Measurements from ENCODE around the gene ZNF281. TPM values are rescaled to one million over a fixed set of nuclear protein-coding genes. Genes with fewer than 3 reads are reported as not detected.
A peak's percentile ranks its signal among the peaks of the same experiment; 100 is the strongest.

The ZNF281 gene
- polyA plus RNA-seq, 2 of the 4 experiments (the other 2 are of a cell fraction) = 33.7 to 39.1 TPM

GRCh38 chr1:200379432-200379757 is 30.4 kb downstream of the ZNF281 start (continued):
- TF ChIP-seq BCL3 (IDR thresholded peaks at IDR 0.05) = peak; percentile 93; the same call in 2 of the 3 replicates

- DNase-seq (ENCODE audit: low read depth in 1 of 2, low spot score in 1 of 2) (no peak), ATAC-seq (no peak), FAIRE-seq (no peak)
- Histone ChIP-seq H3K9me3 (no peaks in the 10 kb centered on the region), H3K4me1 (peaks cover 94% of the 10 kb centered on the region), H3K27ac (peak overlapping the region; percentile 88 to 95), H3K4me2 (peak overlapping the region; percentile 80), H3K4me3 (no peak overlapping the region)
- ChIA-PET POLR2A (interaction anchor here (1.3 kb wide), 2 partner anchors 12 to 32 kb away, joined by 3 to 5 read pairs; partner anchors contain the start of gene ZNF281), CTCF (interaction anchor here (0.9 to 1.0 kb wide), 2 partner anchors 111 to 348 kb away, joined by 3 read pairs; no protein-coding TSS in a partner anchor)
- WGBS (ENCODE audit: missing lambda C conversion rate) = 50% methylated on average over 1 of the region's 1 CpG
- TF ChIP-seq MAFK (IDR thresholded peaks at IDR 0.05; ENCODE audit: partially characterized antibody) (peak; percentile 78), TP53 (CRISPR knock-in tag; IDR thresholded peaks at IDR 0.05) (no peak)
Measured at GRCh38 chr1:200378096-200378495, 31.7 kb downstream of the ZNF281 start.

- Histone ChIP-seq H3K4me3 (no peak overlapping the region), H3K27ac (peak overlapping the region; percentile 88 to 95), H3K9me3 (no peaks in the 10 kb centered on the region), H3K4me1 (peaks cover 91% of the 10 kb centered on the region), H3K4me2 (no peak overlapping the region; the same call in 2 of the 3 replicates)
- DNase-seq (ENCODE audit: low read depth in 1 of 2, low spot score in 1 of 2) (peak in 1 of 2 experiments; percentile 59), FAIRE-seq (no peak), ATAC-seq (no peak)
- TF ChIP-seq BHLHE40 (IDR thresholded peaks at IDR 0.05; ENCODE audit: low read depth, low read length) (no peak), ZNF302 (CRISPR knock-in tag; IDR thresholded peaks at IDR 0.05) (no peak), GATA3 (IDR thresholded peaks at IDR 0.05; ENCODE audit: borderline replicate concordance) (peak; percentile 17; the same call in 1 of the 2 replicates), EP300 (IDR thresholded peaks at IDR 0.05) (peak in 1 of 2 experiments; percentile 23; a peak in 2 of 5 replicates), JUN (IDR thresholded peaks at IDR 0.05) (0 out of 5 replicates have a peak, but pooled peaks of 1 of the 2 experiments have one; percentile 26), NFE2L2 (conservative IDR thresholded peaks at IDR 0.05; ENCODE audit: low read length) (no peak), ZFP36 (IDR thresholded peaks at IDR 0.05; ENCODE audit: borderline replicate concordance, partially characterized antibody) (no peak), CEBPB (IDR thresholded peaks at IDR 0.05) (no peak), KDM1A (IDR thresholded peaks at IDR 0.05; ENCODE audit: low read depth) (no peak), SREBF2 (IDR thresholded peaks at IDR 0.05) (no peak), CHD4 (IDR thresholded peaks at IDR 0.05; ENCODE audit: borderline replicate concordance) (no peak), NR3C1 (IDR thresholded peaks at IDR 0.05) (no peak), EHF (CRISPR knock-in tag; IDR thresholded peaks at IDR 0.05) (no peak)
- CTCF ChIA-PET = interaction anchor here (0.6 to 1.5 kb wide), 3 partner anchors 9 to 96 kb away, joined by 3 to 4 read pairs (median 3); no protein-coding TSS in a partner anchor
- POLR2A ChIA-PET = no interaction called here
Measured at GRCh38 chr1:200376528-200376927, 33.3 kb downstream of the ZNF281 start.

GRCh38 chr1:200374569-200375295 is 35.1 kb downstream of the ZNF281 start:
- DNase-seq (ENCODE audit: low read depth in 1 of 2, low spot score in 1 of 2) (peak in 1 of 2 experiments; percentile 74), ATAC-seq (peak in 1 of 2 experiments; percentile 22; a peak in 2 of 6 replicates), FAIRE-seq (no peak)
- H3K4me2 ChIP-seq = peak overlapping the region; percentile 75
- H3K9me3 ChIP-seq = no peaks in the 10 kb centered on the region
- TF ChIP-seq MAFK (IDR thresholded peaks at IDR 0.05; ENCODE audit: partially characterized antibody) = peak; percentile 98
- TF ChIP-seq NPAS2 (CRISPR knock-in tag; IDR thresholded peaks at IDR 0.05; ENCODE audit: borderline replicate concordance) = no peak
- TF ChIP-seq FOSL2 (IDR thresholded peaks at IDR 0.05) = no peak
- TF ChIP-seq FOSL2 (CRISPR knock-in tag; IDR thresholded peaks at IDR 0.05) = peak; percentile 30; the same call in 1 of the 2 replicates
- 0 out of 2 replicates have a peak, but pooled peaks have one; percentile 15 for TF ChIP-seq JUNB (IDR thresholded peaks at IDR 0.05)
- no peak for TF ChIP-seq NFE2L2 (conservative IDR thresholded peaks at IDR 0.05; ENCODE audit: low read length)
- no peak for TF ChIP-seq FOXS1 (CRISPR knock-in tag; IDR thresholded peaks at IDR 0.05)
- H3K4me3 ChIP-seq = peak overlapping the region; percentile 31; the same call in 2 of the 3 replicates
- WGBS (ENCODE audit: missing lambda C conversion rate) = 45% methylated on average over 7 of the region's 7 CpGs
- peaks cover 90% of the 10 kb centered on the region for H3K4me1 ChIP-seq
- peak overlapping the region; percentile 88 to 95 for H3K27ac ChIP-seq
- ChIA-PET POLR2A (no interaction called here), CTCF (interaction anchor here (1.3 kb wide), 2 partner anchors 11 to 73 kb away, joined by 3 to 4 read pairs; no protein-coding TSS in a partner anchor)

All from A549 (cell line).